PC-3 (cell line): ENCODE data around the gene CRIM1. TPM values are rescaled to one million over a fixed set of nuclear protein-coding genes. Genes with fewer than 3 reads are reported as not detected.

Source experiments
- ATAC-seq: fragments of 200-7000 bp; cut with Tn5 transposase; 2 replicates; pipeline ENCODE4 v1.9.1; 2020; ENCODE audit warnings: mild to moderate bottlenecking, moderate library complexity
- BruUV-seq: library from RNA; stranded (reverse); fragments of 400-500 nt; replicated peaks from 2 replicates; lab custom pipeline; 2021; lab: Mats Ljungman, UMichigan
- CTCF ChIA-PET: fragments of 300-600 bp; sonication (Branson Sonifier 250); formaldehyde crosslinking; loops from one replicate; lab custom pipeline; 2022; ENCODE audit warnings: antibody characterized with exemption; lab: Charles Lee
- POLR2A ChIA-PET: fragments of 300-600 bp; sonication (Branson Sonifier 250); formaldehyde crosslinking; loops from one replicate; lab custom pipeline; 2022; ENCODE audit warnings: antibody characterized with exemption; ENCODE audit not compliant: unreplicated experiment; lab: Charles Lee
- DNase-seq: peaks from one replicate; pipeline ENCODE4 v3.0.0-alpha.2; 2015
- H2AFZ ChIP-seq: fragments of 300-600 bp; sonication (generic); 2 replicates; pipeline ENCODE4 v1.6.0; 2016; ENCODE audit warnings: antibody characterized with exemption, low read length
- H3F3A ChIP-seq: fragments of 300-600 bp; sonication (generic); one replicate; pipeline ENCODE4 v1.6.0; 2017; ENCODE audit warnings: antibody characterized with exemption, low read length, control low read depth, mild to moderate bottlenecking; ENCODE audit not compliant: unreplicated experiment
- H3K27ac ChIP-seq: fragments of 300-600 bp; sonication (generic); 2 replicates; pipeline ENCODE4 v1.5.1; 2016; ENCODE audit warnings: mild to moderate bottlenecking, low read length
- H3K27me3 ChIP-seq: fragments of 300-600 bp; sonication (generic); 2 replicates; pipeline ENCODE4 v1.6.1; 2016; ENCODE audit warnings: low read length, mixed read lengths
- H3K36me3 ChIP-seq: fragments of 300-600 bp; sonication (generic); 2 replicates; pipeline ENCODE4 v1.6.1; 2016; ENCODE audit warnings: low read depth, mixed run types, low read length, mixed read lengths
- H3K4me1 ChIP-seq: fragments of 300-600 bp; sonication (generic); 2 replicates; pipeline ENCODE4 v1.5.1; 2016; ENCODE audit warnings: low read length; ENCODE audit not compliant: insufficient read depth
- H3K4me2 ChIP-seq: fragments of 300-600 bp; sonication (generic); 2 replicates; pipeline ENCODE4 v1.6.0; 2016; ENCODE audit warnings: low read length
- H3K4me3 ChIP-seq: fragments of 300-600 bp; sonication (generic); 2 replicates; pipeline ENCODE4 v1.5.1; 2016; ENCODE audit warnings: mild to moderate bottlenecking, low read length, mixed read lengths
- H3K79me2 ChIP-seq: fragments of 300-600 bp; sonication (generic); 2 replicates; pipeline ENCODE4 v1.6.1; 2017; ENCODE audit warnings: low read length, mixed read lengths
- H3K9ac ChIP-seq: fragments of 300-600 bp; sonication (generic); 2 replicates; pipeline ENCODE4 v1.6.0; 2016; ENCODE audit warnings: mild to moderate bottlenecking, low read length
- H3K9me2 ChIP-seq: fragments of 300-600 bp; sonication (generic); replicated peaks from 2 replicates; pipeline ENCODE4 v1.6.1; 2016; ENCODE audit warnings: mixed run types, low read length, mixed read lengths
- H3K9me3 ChIP-seq: fragments of 300-600 bp; sonication (generic); 2 replicates; pipeline ENCODE4 v1.6.1; 2016; ENCODE audit warnings: low read length, mixed read lengths
- H4K20me1 ChIP-seq: fragments of 300-600 bp; sonication (generic); 2 replicates; pipeline ENCODE4 v1.6.1; 2016; ENCODE audit warnings: low read length, mixed read lengths
- CTCF ChIP-seq: fragments of 300-600 bp; sonication (generic); conservative IDR thresholded peaks from 2 replicates; pipeline ENCODE4 v1.5.1; 2017; ENCODE audit warnings: antibody characterized with exemption, low read depth, mild to moderate bottlenecking, low read length
- EZH2 ChIP-seq: fragments of 300-600 bp; sonication (generic); IDR thresholded peaks from one replicate; pipeline ENCODE4 v1.6.1; 2017; ENCODE audit warnings: antibody characterized with exemption, mild to moderate bottlenecking, low read length; ENCODE audit not compliant: unreplicated experiment
- EZH2phosphoT487 ChIP-seq: fragments of 300-600 bp; sonication (generic); IDR thresholded peaks from 2 replicates; pipeline ENCODE4 v1.6.1; 2018; ENCODE audit warnings: mild to moderate bottlenecking, antibody characterized with exemption, low read length, borderline replicate concordance
- intact Hi-C: fragments of 100-400 bp; cut with micrococcal nuclease; formaldehyde crosslinking; loops from 2 replicates; pipeline ENCODE4 v1.9.0; 2023
- total RNA-seq: library from RNA; depleted of rRNA; stranded (reverse); fragments of >200 nt; gene quantifications from 2 replicates; pipeline ENCODE4 v1.2.3, GENCODE V29; 2014

CRIM1 gene
- total RNA-seq, 1 experiment from 2014 or later: 70.7 TPM

- ChIA-PET POLR2A (interaction anchor here (0.6 kb wide), 1 partner anchor 199 kb away, joined by 3 read pairs; no protein-coding TSS in a partner anchor), CTCF (no interaction called here)
- no peak for ATAC-seq
- TF ChIP-seq CTCF (no peak), EZH2 (no peak), EZH2phosphoT487 (no peak)
- Histone ChIP-seq H3K4me3 (no peak overlapping the region), H3K36me3 (peaks cover 50% of the 10 kb centered on the region), H3K4me1 (peaks cover 40% of the 10 kb centered on the region), H3K9me2 (no peaks in the 10 kb centered on the region), H3K9me3 (no peaks in the 10 kb centered on the region), H3K27me3 (no peaks in the 10 kb centered on the region), H3K79me2 (peaks cover 36% of the 10 kb centered on the region), H3K27ac (no peak overlapping the region), H3K9ac (no peak overlapping the region), H2AFZ (no peak overlapping the region), H3F3A (no peaks in the 10 kb centered on the region), H3K4me2 (no peak overlapping the region), H4K20me1 (no peaks in the 10 kb centered on the region)
- intact Hi-C loops: no loop called here
- BruUV-seq: no TSS peak
- no peak for DNase-seq
Observed at GRCh38 chr2:36555789-36556188, 200.2 kb downstream of the CRIM1 start.

GRCh38 chr2:36556842-36557241 lies 201.3 kb downstream of the CRIM1 start:
- Histone ChIP-seq H3K4me3 (no peak overlapping the region), H3K4me2 (no peak overlapping the region), H3K79me2 (peaks cover 39% of the 10 kb centered on the region), H3K9ac (no peak overlapping the region), H3K9me3 (no peaks in the 10 kb centered on the region), H3K27ac (no peak overlapping the region), H3K27me3 (no peaks in the 10 kb centered on the region), H3K9me2 (no peaks in the 10 kb centered on the region), H4K20me1 (no peaks in the 10 kb centered on the region), H3K36me3 (peaks cover 41% of the 10 kb centered on the region), H2AFZ (no peak overlapping the region), H3K4me1 (peaks cover 49% of the 10 kb centered on the region), H3F3A (no peaks in the 10 kb centered on the region)
- intact Hi-C loops: no loop called here
- ATAC-seq (no peak), DNase-seq (peak; percentile 33)
- BruUV-seq: no TSS peak
- ChIA-PET POLR2A (interaction anchor here (0.5 kb wide), 1 partner anchor 12 kb away, joined by 7 read pairs; no protein-coding TSS in a partner anchor), CTCF (interaction anchor here (1.0 kb wide), 1 partner anchor 204 kb away, joined by 3 read pairs; no protein-coding TSS in a partner anchor)
- TF ChIP-seq CTCF (no peak), EZH2 (no peak), EZH2phosphoT487 (no peak)

GRCh38 chr2:36559221-36559942 lies 203.8 kb downstream of the CRIM1 start:
- peaks cover 74% of the 10 kb centered on the region for H3K4me1 ChIP-seq
- H3K9ac ChIP-seq: no peak overlapping the region
- no peaks in the 10 kb centered on the region for H4K20me1 ChIP-seq
- DNase-seq (no peak), ATAC-seq (no peak)
- no peak overlapping the region for H3K4me3 ChIP-seq
- CTCF ChIA-PET: interaction anchor here (0.6 kb wide), 1 partner anchor 58 kb away, joined by 4 read pairs; no protein-coding TSS in a partner anchor
- no peak overlapping the region for H2AFZ ChIP-seq
- no peaks in the 10 kb centered on the region for H3K9me3 ChIP-seq
- H3F3A ChIP-seq: peaks cover 12% of the 10 kb centered on the region
- no peaks in the 10 kb centered on the region for H3K27me3 ChIP-seq
- intact Hi-C loops: no loop called here
- no TSS peak for BruUV-seq
- no peak for TF ChIP-seq EZH2phosphoT487
- H3K36me3 ChIP-seq: peaks cover 31% of the 10 kb centered on the region
- H3K9me2 ChIP-seq: no peaks in the 10 kb centered on the region
- POLR2A ChIA-PET: no interaction called here
- H3K79me2 ChIP-seq: peaks cover 56% of the 10 kb centered on the region
- H3K27ac ChIP-seq: no peak overlapping the region
- H3K4me2 ChIP-seq: no peak overlapping the region
